WERI-Rb-1 (cell line): Measurements from ENCODE around the gene F8.
"Not testable (repeated sequence)": the region's sequence is repeated elsewhere in the genome, so short reads cannot be mapped to it uniquely, and the experiment has no call there.

Experiments used
- DNase-seq: peaks from one replicate; pipeline ENCODE4 v3.0.0-alpha.2; 2020
- H3K27ac ChIP-seq: fragments of 250-450 bp; sonication (Bioruptor Pico); 2 replicates; pipeline ENCODE4 v1.5.1; 2020; ENCODE audit warnings: mild to moderate bottlenecking, moderate library complexity
- H3K27me3 ChIP-seq: fragments of 250-450 bp; sonication (Bioruptor Pico); 2 replicates; pipeline ENCODE4 v1.5.1; 2021; ENCODE audit warnings: mild to moderate bottlenecking, low read depth, moderate library complexity; ENCODE audit not compliant: insufficient read depth, severe bottlenecking
- H3K36me3 ChIP-seq: fragments of 250-450 bp; sonication (Bioruptor Pico); 2 replicates; pipeline ENCODE4 v1.5.1; 2020; ENCODE audit warnings: mild to moderate bottlenecking, moderate library complexity
- H3K4me3 ChIP-seq: 2 replicates; pipeline ENCODE4 v1.5.1; 2011; ENCODE audit warnings: low read depth, mild to moderate bottlenecking, control low read depth, low read length
- H3K9me3 ChIP-seq: fragments of 250-450 bp; sonication (Bioruptor Pico); 2 replicates; pipeline ENCODE4 v1.5.1; 2021; ENCODE audit warnings: mild to moderate bottlenecking, moderate library complexity; ENCODE audit not compliant: severe bottlenecking
- CTCF ChIP-seq: IDR thresholded peaks from 2 replicates; pipeline ENCODE4 v1.5.1; 2011; ENCODE audit warnings: low read depth, mild to moderate bottlenecking, control low read depth, inconsistent platforms, low read length

The F8 gene

GRCh38 chrX:154829926-154830442 lies 192.5 kb downstream of the F8 start:
- Histone ChIP-seq H3K36me3 (no peaks in the 10 kb centered on the region), H3K27ac (no peak overlapping the region), H3K4me3 (no peak overlapping the region), H3K27me3 (no peaks in the 10 kb centered on the region), H3K9me3 (no peaks in the 10 kb centered on the region)
- TF ChIP-seq CTCF: peak; percentile 20; the same call in 1 of the 2 replicates
- no peak for DNase-seq

- peak overlapping the region; percentile 43 for H3K27ac ChIP-seq
- no peaks in the 10 kb centered on the region for H3K27me3 ChIP-seq
- H3K4me3 ChIP-seq: no peak overlapping the region
- H3K9me3 ChIP-seq: no peaks in the 10 kb centered on the region
- no peaks in the 10 kb centered on the region for H3K36me3 ChIP-seq
- no peak for DNase-seq
- TF ChIP-seq CTCF: no peak
Observed at GRCh38 chrX:154829134-154829533, 193.4 kb downstream of the F8 start.

GRCh38 chrX:154828016-154828408 lies 194.5 kb downstream of the F8 start:
- H3K4me3 ChIP-seq: no peak overlapping the region
- H3K9me3 ChIP-seq: no peaks in the 10 kb centered on the region
- TF ChIP-seq CTCF: no peak
- no peaks in the 10 kb centered on the region for H3K27me3 ChIP-seq
- peak overlapping the region; percentile 77 for H3K27ac ChIP-seq
- no peak for DNase-seq
- no peaks in the 10 kb centered on the region for H3K36me3 ChIP-seq

- Histone ChIP-seq H3K27me3 (no peaks in the 10 kb centered on the region), H3K36me3 (no peaks in the 10 kb centered on the region), H3K4me3 (no peak overlapping the region), H3K27ac (peak overlapping the region; percentile 77), H3K9me3 (no peaks in the 10 kb centered on the region)
- TF ChIP-seq CTCF: no peak
- DNase-seq: no peak
Observed at GRCh38 chrX:154827194-154828015, 195.1 kb downstream of the F8 start.

- H3K27me3 ChIP-seq, H3K4me3 ChIP-seq, H3K27ac ChIP-seq, H3K9me3 ChIP-seq, H3K36me3 ChIP-seq, DNase-seq: not testable (repeated sequence)
Observed at GRCh38 chrX:154825586-154825985, 196.9 kb downstream of the F8 start.

- no peak overlapping the region for H3K27ac ChIP-seq
- TF ChIP-seq CTCF: no peak
- H3K36me3 ChIP-seq: no peaks in the 10 kb centered on the region
- DNase-seq: no peak
- H3K9me3 ChIP-seq: no peaks in the 10 kb centered on the region
- peaks cover 5% of the 10 kb centered on the region for H3K27me3 ChIP-seq
- no peak overlapping the region for H3K4me3 ChIP-seq
Observed at GRCh38 chrX:154824638-154825037, 197.9 kb downstream of the F8 start.
